DND-41 (cell line): Measurements from ENCODE around the gene KASH5.

Experiments
- CTCF ChIP-seq: IDR thresholded peaks from 2 replicates; pipeline ENCODE4 v1.5.1; 2012; ENCODE audit warnings: borderline replicate concordance, low read length, moderate library complexity, mild to moderate bottlenecking; ENCODE audit not compliant: poor library complexity, severe bottlenecking; ENCODE audit errors: extremely low read depth
- EZH2 ChIP-seq: IDR thresholded peaks from 3 replicates; pipeline ENCODE4 v1.6.1; 2012; ENCODE audit warnings: borderline replicate concordance, low read depth, mild to moderate bottlenecking, moderate library complexity, low read length, inconsistent platforms; ENCODE audit not compliant: severe bottlenecking

DNA sequence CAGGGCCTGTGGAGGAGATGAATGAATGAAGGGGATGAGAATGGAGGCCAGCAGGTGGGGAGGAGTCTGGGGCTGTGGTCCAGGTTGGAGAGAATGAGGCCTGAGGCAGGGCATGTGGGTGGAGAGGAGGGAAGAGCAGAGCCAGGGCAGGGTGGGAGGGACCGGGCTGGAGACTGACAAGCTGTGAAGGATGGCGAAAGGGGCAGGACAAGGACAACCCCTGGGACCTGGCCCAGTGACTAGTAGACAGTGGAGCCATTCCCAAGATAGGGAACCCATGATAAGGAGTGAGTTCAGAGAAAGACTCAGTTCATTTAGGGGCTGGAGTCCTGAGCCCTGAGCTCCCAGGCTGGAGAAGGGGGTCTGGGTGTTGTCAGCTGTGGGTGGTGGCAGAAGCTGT, 32.2 kb downstream of the KASH5 start:
- TF ChIP-seq CTCF (no peak), EZH2 (no peak)
